HG03196 (cell line): ENCODE results near the gene GNAI3.
"Not testable (repeated sequence)": the region's sequence is repeated elsewhere in the genome, so short reads cannot be mapped to it uniquely, and the experiment has no call there.

Experiments used
- ATAC-seq: cut with Tn5 transposase; IDR thresholded peaks from one replicate; pipeline ENCODE4 v1.9.1; 2021; ENCODE audit not compliant: unreplicated experiment

Gene GNAI3

DNA sequence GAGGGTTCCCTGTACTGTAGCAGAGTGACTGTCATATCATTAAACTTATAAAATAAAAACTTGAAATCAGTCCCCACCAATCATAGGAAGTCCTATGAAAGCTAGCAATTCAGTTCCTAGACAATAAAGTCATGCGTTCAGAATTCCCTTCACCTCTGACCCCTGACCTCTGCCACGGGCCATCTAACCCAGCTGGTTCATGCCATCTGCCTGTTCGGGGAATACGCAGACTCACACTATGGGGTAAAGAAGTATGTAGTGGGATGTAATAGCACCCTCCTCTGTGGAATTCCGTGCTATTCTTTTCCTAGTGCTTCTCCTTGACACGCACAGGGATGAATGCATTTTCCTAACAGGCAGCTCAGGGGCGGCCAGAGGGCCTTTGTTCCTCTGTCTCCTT is 109.6 kb downstream of the GNAI3 start:
- no peak for ATAC-seq

DNA sequence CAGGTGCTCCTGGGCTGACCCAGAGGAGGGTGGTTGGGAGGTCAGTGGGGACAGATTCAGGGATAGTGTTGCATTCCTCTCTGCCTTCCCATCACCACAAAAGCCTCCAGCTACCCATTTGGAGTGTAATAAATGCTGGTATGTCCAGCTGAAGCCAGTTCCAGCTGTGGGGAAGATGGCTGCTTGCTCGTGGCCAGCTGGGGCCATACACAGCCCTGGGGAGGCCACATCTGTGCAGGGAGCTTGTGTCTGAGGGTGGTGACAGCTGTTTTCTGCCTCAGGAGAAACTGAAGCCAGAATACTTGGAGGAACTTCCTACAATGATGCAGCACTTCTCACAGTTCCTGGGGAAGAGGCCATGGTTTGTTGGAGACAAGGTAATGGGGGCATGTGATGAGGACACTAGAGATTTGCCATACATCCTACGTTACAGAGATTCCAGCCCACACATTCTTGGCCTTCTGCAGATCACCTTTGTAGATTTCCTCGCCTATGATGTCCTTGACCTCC is 110.2 kb downstream of the GNAI3 start:
- ATAC-seq: no peak

- no peak for ATAC-seq
Measured at GRCh38 chr1:109659145-109659544, 110.7 kb downstream of the GNAI3 start.

DNA sequence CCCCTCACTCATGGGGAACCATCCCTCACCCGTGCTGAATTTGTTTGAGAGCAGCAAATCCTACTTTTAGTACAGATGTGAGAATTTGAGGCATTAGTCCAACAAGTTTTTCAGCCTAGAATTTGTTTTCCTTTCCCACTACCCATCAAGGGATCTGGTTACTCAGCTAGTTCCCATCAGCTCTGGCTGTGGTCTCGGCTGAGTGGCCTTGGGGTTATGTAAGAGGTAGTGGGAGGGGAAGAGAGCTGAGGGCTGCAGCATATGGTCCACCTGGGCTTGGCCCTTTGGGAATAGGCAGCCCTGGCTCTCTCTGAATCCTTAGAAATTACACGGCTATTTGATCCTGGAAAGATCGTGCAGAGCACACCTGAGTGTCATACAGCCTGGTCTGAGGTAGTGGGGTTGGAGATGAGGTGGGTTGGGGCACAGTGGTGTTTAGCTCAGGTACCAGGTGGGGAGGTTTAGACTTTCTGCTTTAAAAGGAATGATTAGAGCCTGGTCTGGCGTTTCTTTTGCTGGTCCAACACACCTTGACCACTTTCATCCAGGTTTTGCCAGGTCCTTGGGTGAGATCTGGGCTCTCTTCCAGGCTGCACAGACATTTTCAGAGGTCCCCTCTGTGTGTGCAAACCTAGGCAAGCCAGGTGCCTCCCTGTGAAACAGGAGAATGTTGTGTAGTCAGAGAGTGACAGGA is 111.7 kb downstream of the GNAI3 start:
- ATAC-seq: no peak

DNA sequence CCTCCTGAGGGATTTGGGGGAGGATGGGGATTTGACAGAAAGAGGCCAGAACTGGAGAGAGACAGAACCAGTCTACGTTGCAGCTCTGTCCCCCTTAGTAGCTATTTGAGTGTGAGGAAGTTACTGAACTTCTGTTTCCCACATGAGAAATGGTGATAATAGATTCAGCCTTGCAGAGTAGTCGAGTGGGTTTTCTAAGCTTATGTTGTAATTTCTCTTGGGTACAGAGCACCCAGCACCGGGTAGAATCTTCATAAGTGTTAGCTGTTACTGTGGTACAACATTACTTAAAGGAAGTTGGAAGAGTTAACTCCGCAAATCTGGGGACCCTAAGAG is 112.2 kb downstream of the GNAI3 start:
- not testable (repeated sequence) for ATAC-seq

DNA sequence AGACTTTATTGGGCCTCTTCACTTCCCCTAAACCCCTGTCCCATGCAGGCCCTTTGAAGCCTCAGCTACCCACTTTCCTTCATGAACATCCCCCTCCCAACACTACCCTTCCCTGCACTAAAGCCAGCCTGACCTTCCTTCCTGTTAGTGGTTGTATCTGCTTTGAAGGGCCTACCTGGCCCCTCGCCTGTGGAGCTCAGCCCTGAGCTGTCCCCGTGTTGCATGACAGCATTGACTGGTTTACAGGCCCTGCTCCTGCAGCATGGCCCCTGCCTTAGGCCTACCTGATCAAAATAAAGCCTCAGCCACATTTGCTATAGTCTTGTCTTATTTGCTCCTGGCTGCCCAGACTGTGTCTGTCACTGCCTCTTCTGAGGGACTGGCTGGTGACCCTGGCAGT is 113.0 kb downstream of the GNAI3 start:
- ATAC-seq: no peak

DNA sequence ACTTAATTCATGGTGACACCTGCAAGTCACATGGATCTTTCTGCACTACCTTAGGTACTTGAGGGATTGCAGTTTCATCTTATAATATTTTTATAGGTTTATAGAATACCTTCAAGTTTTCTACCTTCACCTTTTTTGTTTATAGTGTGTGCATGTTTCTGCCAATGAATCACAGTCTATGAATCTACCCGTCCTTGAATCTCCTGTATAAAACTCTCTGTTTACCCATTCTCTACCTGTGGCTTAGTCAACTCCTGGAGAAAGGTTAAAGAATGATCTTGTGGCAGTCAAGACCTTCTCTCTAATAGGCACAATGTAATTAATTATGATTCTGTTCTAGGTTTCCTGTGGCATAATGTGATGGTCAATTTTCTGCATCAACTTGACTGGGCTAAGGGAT is 116.3 kb downstream of the GNAI3 start:
- no peak for ATAC-seq

DNA sequence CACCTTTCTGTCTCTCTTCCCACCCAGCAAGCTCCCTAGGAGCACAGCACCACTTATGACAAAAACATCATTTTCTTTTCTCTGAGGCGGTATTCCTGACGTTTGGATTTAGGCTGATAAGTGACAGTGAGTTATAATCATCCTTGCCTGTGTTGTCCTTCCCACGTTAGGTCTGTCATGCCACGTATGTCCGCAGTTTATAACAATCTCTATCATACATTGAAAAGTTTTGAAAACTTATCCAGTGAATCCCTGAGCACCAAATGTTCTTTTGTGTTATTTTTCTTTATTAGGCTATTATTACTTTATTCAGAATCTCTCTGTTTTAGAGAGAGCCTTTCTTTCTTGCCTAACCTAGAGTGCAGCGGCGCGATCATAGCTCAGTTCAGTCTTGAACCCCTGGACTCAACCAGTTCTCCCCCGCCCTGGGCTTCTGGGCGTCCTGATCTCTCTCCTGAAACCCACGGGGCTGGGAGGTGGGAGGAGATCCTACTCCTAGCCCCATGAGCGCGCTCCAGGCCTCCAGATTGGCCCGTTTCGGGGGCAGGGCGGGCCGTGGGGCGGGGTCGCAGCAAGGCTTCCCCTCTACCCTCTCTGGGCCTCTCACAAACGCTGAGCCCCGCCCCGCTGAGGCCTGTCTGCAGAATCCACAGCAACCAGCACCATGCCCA is 119.2 kb downstream of the GNAI3 start, which contains the start of gene GSTM2:
GSTM2 (plus strand) TSS at position 606 of the 671 bp plus-strand sequence; CDS start at position 665, 59 bp downstream.
- ATAC-seq: peak; percentile 86
